Islet of Langerhans (tissue), 1 donor: ENCODE data around the gene TOR1AIP2.
"Not testable (repeated sequence)": the region's sequence is repeated elsewhere in the genome, so short reads cannot be mapped to it uniquely, and the experiment has no call there.

ENCODE experiments used
- FAIRE-seq: peaks from one replicate; lab custom pipeline; 2011; peaks lifted over from hg19 to GRCh38; lab: Jason Lieb, UNC

TOR1AIP2 gene

DNA sequence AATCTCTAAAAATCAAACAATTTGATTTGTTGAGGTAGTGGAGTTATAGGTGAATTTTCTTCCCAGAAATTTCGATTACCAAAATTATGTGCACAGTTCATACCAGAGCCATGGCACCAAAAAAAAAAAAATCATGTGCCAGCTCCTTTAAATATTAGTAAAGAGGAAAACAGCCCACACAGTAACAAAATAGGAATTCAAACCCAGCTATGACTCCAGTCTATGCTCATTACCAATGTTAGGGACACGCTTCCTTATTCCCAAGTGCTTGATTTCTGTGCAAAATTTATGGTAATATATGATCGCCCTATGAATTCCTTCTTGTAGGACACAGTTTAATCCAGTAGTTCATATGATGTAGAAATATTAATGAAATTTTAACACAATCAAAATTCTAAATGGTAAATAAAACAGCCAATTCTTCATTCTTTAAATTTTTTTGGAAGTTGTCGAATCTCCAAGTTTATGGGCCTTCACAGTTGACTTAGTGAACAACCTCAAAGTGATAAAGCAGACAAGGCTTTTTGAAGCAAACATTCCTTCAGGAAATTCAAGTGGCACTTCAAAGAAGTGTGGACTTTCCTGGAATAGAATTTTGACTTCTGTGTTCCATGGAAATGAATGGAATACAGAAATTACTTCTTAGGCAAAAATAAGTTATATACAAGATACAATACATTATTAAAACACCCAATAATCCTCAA is 1.9 kb downstream of the TOR1AIP2 start:
- no peak for FAIRE-seq

DNA sequence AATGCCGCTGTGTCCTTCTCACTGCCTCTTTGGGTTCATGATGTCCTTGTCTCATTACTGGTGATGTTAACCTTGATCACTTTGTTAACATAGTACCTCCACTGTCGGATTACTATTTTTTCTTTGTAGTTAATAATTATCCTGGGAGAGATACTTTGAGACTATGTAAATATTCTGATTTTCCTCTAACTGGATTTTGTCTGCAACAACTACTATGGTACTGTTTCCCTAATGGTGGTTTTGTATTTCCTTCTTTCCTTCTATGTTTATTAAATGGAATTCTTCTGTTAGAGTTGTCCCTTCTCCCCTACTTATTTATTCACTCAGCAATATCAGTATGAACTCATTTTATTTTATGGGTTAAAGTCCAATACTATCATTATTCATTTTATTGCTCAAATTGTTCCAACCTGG is 4.2 kb downstream of the TOR1AIP2 start:
- no peak for FAIRE-seq

DNA sequence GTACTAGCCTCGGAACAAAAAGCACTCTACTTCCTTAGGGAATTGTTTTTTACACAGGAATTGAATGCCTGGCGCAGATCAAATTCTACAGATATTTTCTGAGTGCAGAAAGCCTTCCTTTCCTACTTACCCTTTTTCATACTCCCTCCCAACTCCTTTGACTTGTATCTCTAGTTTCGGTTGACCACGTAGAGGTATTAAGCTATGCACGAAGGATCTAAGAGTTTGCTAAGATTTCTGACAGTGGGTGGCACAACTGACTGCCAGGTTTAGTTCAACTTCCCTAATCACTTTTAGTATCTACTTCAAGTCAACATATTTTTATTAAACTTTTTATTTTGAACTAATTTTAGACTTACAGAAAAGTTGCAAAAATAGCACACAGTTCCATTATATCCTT is 5.0 kb downstream of the TOR1AIP2 start:
- no peak for FAIRE-seq

DNA sequence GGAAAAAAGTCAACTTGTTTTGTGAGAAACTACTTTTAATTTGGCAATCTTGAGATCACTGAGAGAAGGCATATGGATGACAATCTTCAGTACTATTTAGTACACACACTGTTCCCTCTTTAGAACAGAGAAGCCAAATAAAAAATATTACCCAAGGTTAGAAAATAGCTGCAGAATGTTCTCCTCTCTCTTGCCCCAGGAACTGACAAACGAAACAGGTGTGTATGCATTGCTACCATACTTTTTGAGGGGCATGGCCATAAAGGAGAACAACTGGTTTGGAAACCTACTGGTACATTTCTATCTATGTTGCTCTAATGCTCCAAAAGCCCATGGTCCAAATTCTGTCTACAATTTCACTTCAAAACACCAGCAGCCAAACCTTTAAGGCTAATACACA is 5.7 kb downstream of the TOR1AIP2 start:
- FAIRE-seq, result no peak

DNA sequence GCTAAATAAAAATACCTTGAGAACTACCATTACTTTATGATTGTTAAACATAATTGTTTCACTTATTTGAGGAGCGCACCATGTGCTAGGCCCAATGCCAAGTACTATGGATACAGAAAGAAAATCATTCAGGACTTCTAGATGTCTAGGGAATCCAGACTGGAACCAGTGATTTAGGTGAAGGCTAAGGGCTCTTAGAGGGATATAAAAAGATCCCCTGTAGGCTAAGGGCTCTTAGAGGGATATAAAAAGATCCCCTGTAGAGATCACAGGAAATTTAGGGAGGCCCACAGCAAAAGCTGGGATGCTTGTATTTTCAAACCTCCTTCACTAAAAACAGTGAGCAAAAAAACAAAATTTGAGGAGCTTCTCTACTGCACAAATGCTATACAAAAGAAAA is 6.7 kb downstream of the TOR1AIP2 start:
- FAIRE-seq, result no peak

DNA sequence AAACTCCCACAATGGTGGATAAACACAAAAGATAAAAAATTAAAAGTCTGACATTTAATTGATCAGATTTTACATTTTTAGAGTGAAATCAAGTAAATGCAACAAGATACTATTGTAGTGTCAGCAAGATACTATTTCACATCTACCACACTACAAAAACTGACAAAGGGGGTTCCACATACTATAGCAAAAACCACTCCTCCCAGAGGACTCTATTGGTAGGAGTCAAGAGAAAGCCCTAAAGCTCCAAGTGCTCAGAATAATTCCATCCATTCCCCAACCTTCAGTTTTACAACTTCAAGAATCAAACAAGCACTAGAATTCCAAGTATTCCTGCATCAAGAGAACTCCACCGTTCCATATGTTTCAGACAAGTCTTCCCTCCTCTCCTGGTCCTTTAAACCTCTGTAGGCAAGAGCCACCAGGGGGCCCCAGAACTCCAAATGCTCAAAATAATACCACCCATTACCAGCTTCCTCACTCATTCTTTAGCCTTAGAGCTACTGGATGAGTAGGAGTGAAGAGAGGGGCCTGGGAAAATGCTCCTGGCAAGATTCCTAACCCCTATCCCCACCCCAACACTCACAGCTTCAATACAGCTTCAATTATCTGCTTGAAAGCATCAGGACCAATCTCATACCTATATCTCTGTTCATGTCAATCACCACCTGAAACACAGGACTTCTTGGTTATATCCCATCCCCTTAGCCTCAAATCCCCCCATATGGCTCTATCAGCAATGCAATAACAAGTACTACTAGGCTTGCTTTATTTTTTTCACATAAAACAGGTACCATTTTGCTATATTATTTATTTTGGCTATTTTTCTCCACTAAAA is 9.9 kb downstream of the TOR1AIP2 start:
- no peak for FAIRE-seq

DNA sequence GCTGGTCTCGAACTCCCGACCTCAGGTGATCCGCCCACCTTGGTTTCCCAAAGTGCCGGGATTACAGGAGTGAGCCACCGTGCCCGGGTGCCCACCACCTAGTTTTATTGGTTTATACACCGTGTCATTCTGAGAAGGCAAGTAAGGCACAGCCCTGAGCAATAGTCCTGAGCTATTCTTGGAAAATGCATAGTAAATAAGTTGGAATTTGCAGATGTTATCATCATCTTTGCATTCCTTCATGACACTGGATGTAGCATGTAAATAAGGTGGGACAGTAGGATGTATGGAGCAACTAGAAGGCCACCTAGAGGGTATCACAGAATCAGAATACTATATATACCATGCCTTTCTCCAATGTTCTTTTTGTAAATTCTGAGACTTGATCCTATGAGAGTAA is 11.0 kb downstream of the TOR1AIP2 start:
- FAIRE-seq, result no peak

DNA sequence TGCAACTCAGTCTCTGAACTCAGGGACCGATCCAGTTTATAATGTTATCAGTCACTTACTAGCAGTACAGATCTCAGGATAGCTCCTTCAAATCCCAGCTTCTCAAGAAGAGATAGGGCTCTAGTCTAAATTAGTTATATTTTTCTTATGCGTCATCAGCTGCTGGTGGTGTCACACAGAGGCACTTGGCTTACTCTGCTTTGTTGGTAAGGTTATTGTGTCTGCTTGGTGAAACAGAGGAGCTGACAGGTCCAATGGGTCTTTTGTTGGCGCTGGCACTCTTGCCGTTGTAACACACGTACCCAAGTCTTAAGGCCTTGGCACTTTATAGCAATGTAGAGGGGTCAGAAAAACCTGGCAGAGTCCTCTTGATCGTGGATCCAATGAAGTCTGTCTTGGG is 12.2 kb downstream of the TOR1AIP2 start:
- no peak for FAIRE-seq

DNA sequence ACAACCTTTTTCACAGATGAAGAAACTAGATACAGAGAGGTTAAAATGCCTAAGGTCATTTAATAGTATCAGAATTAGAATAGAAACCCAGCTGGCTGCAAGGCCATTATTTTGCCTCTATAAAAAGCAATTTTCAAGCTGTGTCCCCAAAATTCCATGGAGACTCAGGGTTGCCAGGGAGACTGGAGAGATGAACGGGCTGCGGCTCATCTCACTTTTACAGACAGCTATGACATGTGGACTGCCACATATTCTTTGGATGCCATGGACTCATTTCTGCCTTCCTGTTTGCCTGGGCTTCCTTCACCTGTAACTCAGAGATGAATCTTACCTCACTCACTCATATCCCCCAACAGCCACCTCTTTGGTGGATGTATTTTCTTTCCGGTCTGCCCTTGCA is 17.0 kb downstream of the TOR1AIP2 start:
- no peak for FAIRE-seq

DNA sequence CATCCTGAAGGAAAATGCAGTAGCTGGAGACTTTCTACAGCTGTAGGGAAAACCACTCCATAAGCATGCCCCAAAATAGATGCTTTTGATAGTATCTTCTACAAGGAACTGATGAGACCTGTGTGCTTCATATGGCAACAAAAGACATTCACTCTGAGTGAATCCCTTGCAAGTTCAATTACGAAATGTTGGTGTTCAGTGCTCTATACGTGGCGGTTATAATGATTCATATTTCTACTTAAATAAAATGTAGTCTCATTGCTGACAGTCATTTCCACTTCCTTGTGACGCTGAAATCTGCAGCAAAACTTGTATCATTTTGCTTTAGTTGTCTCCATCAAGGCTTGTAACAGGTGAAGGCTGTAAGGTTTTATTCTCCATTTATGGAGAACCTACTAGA is 20.6 kb downstream of the TOR1AIP2 start:
- FAIRE-seq, result no peak

DNA sequence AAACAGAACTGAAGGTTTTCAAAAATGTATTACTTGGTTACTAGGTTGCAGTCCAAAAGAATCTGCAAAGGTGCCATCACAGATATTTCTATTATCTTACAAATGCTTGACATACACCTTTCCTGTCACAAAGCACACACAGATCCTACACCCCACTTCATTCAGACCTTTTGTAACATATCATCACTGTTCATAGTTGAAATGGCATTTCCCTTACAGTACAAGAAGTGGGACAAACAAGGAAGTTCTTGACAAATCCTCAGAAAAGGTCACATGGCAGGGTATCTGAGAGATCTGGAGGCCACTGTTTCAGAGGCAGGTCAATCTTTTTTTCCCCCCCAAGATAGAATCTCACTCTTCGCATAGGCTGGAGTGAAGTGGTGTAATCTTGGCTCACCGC is 21.3 kb downstream of the TOR1AIP2 start:
- FAIRE-seq, result no peak

DNA sequence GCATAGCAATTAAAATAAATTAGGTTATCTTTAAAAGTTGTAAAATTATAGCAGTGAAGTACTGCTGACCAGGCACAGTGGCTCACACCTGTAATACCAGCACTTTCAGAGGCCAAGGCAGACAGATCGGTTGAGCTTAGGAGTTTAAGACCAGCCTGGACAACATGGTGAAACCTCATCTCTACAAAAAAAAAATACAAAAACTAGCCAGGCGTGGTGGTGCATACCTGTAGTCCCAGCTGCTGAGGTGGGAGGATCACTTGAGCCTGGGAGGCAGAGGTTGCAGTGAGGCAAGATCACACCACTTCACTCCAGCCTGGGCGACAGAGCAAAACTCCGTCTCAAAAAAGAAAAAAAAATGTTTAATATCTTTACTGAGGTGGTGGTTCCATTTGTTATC is 21.8 kb downstream of the TOR1AIP2 start:
- not testable (repeated sequence) for FAIRE-seq

DNA sequence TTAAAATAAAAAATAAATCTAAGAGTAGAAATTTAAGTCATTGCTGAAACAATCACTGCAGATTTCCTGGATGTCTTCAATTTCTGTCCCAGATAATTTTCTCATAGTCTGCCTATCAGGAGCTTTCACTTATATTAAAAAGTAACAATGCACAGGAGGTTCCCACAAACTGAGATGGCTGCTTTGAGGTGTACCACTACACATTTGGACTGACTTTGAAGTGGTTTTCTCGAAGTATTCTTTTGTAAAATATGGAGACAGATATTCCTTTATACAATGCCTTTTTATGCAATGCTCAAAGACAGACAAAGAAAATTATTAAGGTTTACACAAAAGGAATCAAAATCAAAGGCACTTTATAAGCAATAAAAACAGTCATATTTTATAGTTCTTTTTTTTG is 24.5 kb downstream of the TOR1AIP2 start:
- no peak for FAIRE-seq

DNA sequence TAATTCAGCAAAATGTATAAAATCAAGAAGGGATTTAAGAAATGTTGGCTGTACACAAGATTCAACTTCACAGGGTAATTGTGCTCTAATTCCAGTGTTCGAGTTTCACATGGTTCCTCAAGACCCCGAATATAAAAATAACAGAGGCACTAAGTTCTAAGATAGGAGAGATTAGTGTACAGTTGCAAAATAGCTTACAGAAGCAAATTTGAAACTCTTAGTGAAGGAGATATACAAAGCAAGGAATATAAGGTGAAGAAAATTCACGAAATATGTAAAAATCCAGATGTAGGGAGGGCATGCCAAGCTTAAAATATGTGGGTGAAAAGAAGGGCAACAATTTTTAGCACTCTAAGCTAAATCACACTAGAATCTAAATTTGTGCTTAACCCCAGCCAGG is 29.4 kb downstream of the TOR1AIP2 start:
- no peak for FAIRE-seq

DNA sequence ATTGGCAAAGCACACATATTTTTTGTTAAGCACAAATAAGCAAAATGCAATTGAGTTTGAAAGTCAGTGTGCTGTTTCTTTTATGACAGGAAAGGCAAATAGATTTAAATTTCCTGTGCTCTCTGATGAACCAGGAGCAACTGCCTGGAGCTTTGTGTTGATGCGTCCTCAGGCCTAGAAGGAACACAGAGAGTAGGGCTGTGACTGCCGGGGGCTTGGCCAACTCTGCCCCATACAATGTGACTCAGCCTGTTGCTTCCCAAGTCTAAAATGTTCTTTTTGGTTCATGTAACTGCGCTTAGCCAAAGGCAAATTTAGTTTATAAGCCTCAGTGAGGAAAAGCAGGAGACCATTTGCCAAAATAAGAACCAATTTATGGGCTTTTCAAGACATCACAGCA is 37.5 kb downstream of the TOR1AIP2 start:
- no peak for FAIRE-seq

DNA sequence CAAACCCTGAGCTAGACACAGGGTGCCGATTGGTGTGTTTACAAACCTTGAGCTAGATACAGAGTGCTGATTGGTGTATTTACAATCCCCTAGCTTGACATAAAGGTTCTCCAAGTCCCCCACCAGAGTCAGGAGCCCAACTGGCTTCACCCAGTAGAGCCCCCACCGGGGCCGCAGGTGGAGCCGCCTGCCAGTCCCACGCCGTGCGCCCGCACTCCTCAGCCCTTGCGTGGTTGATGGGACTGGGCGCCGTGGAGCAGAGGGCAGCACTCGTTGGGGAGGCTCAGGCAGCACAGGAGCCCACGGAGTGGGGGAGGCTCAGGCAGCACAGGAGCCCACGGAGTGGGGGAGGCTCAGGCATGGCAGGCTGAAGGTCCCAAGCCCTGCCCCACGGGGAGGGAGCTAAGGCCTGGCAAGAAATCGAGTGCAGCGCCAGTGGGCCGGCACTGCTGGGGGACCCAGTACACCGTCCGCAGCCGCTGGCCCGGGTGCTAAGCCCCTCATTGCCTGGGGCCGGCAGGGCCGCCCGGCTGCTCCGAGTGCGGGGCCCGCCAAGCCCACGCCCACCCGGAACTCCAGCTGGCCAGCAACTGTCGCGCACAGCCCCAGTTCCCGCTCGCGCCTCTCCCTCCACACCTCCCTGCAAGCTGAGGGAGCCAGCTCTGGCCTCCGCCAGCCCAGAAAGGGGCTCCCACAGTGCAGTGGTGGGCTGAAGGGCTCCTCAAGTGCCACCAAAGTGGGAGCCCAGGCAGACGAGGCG is 40.7 kb downstream of the TOR1AIP2 start:
- FAIRE-seq, result not testable (repeated sequence)

DNA sequence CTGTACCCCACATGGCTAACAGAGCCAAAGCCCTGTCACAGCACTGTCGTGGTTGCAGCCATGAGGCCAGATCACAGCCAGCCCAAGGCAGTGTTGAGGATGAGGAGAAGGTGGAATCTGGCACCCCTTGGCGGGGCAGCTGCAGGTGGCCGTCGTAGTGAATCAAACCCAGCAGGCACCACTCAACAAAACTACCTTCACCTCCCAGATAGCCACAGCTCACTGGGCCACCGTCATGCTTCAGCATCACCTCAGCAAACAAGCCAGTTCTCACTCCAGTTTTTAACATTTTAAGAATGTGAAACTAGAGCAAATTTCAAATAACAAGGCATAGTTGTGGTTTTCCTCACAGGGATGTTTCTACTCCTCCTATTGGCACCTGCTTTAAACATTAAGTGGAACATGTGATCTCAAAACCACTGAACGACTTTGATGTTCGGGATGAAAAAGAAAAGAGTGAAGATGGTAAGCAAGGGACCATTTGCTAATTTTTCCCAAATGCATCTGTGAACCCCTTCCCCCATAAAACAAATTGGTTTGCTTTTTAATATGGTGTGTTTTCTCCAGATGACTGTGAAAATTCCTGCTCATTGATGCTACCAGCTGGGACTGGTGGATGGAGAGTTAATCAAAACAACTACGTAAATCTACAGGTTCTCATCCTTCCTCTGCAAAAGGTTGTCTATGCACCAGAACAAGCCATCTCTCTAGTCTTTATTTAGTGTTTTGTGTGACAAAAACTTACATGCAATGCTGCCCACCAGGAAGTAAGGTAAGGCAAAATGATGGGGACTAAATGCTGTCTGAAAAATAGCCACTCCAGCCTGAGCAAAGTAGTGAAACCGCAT is 45.5 kb downstream of the TOR1AIP2 start:
- FAIRE-seq, result no peak

DNA sequence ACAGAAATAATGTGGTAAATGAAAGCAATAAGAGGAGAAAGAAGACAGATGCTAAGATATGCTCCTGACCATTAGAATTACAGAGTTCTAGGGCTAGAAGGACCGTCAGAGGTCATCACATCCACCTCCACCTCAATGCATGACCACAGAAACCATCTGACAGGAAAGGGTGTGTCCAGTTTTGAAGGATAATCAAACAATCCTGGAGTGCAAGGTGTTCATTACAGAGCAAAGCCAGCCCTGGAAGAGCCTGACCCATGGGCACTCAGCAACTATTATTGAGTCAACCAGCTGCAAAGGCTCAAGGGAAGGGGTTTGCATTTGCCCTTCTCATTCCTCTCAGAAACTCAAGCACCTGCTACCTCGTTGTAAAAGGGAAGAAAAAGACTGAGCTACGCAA is 46.4 kb downstream of the TOR1AIP2 start:
- FAIRE-seq, result no peak

DNA sequence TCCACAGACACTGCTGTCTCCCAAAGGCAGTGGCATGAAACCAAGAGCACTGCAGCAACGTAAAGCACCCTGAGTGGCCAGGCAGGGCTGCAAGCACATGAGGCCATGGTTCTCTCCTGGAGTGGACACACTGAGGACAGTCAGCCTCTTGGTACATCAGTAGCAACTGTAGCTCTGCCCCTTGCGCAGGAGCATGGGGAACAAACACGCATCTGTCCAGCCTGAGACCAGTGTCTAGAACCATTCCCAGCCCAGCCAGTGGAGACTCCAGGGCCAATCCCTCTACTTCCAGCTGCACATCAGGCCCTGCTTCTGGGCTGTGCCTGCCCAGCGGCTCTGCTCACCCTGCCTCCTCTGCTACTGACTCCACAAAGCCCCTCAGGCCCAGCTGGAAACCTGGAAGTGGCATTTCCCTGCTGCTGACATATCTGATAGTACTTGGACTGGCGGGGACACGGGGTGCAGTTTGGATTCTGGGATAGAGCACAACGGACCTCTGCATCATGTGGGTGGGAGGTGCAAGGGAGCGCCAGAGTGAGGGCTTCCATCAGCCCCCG is 49.0 kb downstream of the TOR1AIP2 start:
- FAIRE-seq, result no peak

DNA sequence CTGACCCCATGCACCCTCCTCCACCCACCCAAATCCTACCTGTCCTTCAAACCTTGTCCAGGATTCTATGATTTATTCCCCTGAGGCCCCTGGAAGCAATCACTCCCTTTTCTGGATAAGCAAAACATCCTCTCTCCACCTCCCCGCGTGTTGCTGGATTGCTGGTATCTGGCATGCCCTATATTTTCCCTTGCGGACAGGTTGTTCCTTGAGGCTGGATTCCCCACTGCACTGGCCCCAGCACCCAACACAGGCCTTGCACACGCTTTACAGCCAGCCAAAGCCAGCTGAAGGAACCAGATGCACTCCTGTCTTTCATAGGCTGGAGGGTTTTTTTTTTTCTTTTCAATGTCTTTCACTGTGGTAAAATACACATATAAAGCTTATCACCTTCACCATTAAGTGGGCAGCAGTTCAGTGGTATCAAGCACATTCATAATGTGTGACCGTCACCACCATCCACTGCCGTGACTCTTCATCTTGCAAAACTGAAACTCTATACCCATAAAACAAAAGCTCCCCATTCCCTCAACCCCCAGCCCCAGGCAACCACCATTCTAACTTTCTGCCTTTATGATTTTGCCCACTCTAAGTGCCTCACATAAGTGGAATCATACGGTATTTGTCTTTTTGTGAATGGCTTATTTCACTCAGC is 50.9 kb downstream of the TOR1AIP2 start:
- no peak for FAIRE-seq

DNA sequence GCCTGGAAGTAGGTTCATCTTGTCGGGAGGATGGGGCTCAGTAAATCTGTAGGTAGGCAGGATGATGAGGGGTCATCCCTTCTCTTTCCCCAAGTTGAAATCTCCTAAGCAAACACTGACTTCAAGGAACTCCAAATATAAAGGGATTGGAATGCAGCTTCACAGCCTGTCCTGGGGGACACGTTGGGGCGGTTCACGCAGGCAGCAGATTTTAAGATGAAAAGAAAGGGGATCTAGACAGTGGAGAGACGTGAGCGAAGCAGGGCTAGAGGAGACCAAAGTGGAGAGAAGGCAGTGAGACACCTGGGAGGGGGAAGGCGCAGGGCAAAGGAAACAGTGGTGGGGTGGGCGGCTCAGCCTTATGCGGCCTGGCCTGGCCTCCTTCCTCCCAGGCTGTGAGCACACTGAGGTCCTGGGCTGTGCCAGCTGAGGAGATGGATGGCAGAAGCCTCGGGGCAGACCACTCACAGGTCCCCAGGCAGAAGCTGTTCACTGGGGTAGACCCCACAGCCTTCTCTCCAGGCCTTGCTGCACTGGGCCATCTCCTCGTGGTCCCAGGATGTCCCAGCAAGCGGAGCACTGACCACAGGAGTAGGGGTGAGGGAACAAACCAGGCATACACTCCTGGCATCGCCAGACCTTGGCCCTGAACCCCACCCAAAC is 51.7 kb downstream of the TOR1AIP2 start:
- FAIRE-seq, result no peak
